Dedifferentiated amniotic fluid mesenchymal stem cell (primary cell): ENCODE results near the gene DDX6.

ENCODE experiments used
- DNase-seq: peaks from one replicate; pipeline ENCODE4 v3.0.0-alpha.2; 2016; ENCODE audit errors: extremely low spot score

The DDX6 gene

GRCh38 chr11:118699506-118700220 lies 91.3 kb downstream of the DDX6 start:
- DNase-seq = no peak
